ENCODE results near the gene ANKRD33B. TPM values are rescaled to one million over a fixed set of nuclear protein-coding genes. Genes with fewer than 3 reads are reported as not detected.

Gene ANKRD33B
- total and polyA plus RNA-seq, 9 of the 15 experiments (the other 6 are each of a cell fraction or from before 2014, with no cell fraction given): 0.10 to 1.7 (median 0.40) TPM

DNA sequence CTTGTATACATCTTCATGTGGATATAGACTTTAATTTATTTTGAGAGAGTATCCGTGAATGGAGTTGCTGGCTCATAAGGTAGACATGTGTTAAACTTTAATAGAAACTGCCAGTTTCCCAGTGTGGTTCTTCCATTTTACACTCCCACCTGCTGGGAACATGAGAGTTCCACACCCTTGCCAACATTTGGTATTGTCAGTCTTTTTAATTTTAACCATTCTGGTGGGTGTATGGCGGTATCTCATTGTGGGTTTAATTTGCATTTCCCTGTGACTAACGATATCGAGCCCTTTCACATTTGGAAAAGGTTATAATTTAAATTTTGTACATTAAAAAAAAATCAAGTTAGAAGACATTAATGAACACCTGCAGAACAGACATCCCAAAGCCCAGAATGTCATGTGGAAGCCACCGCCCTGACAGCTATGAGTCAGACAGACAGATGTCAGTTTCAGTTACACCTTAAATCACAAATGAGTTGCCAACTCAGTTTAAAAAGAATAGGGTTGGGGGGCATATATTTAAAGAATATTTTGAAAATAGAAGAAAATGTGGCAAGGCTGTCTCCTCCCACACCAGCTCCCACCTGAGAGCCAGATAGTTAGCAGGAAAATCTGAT is 36.9 kb downstream of the ANKRD33B start (continued):
- TF ChIP-seq MYNN (IDR thresholded peaks at IDR 0.05) (no peak), MYNN (CRISPR knock-in tag; IDR thresholded peaks at IDR 0.05) (no peak), NR4A1 (CRISPR knock-in tag; IDR thresholded peaks at IDR 0.05) (no peak), NR4A1 (tag; IDR thresholded peaks at IDR 0.05) (no peak), FOXJ3 (CRISPR knock-in tag; IDR thresholded peaks at IDR 0.05) (no peak), FOSL1 (tag; conservative IDR thresholded peaks at IDR 0.05) (peak; percentile 69), FOXM1 (IDR thresholded peaks at IDR 0.05; ENCODE audit: low read depth) (0 out of 2 replicates have a peak, but pooled peaks have one; percentile 12), FOXM1 (CRISPR knock-in tag; IDR thresholded peaks at IDR 0.05; ENCODE audit: low read depth) (no peak), ARNT (IDR thresholded peaks at IDR 0.05) (no peak), NELFE (IDR thresholded peaks at IDR 0.05; ENCODE audit: insufficient read depth, insufficient read length) (no peak), ZNF699 (CRISPR knock-in tag; IDR thresholded peaks at IDR 0.05; ENCODE audit: insufficient replicate concordance) (no peak), MEIS2 (IDR thresholded peaks at IDR 0.05; ENCODE audit: partially characterized antibody) (peak; percentile 87)
- TF ChIP-seq, protein P1, sequence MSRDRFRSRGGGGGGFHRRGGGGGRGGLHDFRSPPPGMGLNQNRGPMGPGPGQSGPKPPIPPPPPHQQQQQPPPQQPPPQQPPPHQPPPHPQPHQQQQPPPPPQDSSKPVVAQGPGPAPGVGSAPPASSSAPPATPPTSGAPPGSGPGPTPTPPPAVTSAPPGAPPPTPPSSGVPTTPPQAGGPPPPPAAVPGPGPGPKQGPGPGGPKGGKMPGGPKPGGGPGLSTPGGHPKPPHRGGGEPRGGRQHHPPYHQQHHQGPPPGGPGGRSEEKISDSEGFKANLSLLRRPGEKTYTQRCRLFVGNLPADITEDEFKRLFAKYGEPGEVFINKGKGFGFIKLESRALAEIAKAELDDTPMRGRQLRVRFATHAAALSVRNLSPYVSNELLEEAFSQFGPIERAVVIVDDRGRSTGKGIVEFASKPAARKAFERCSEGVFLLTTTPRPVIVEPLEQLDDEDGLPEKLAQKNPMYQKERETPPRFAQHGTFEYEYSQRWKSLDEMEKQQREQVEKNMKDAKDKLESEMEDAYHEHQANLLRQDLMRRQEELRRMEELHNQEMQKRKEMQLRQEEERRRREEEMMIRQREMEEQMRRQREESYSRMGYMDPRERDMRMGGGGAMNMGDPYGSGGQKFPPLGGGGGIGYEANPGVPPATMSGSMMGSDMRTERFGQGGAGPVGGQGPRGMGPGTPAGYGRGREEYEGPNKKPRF (IDR thresholded peaks at IDR 0.05; ENCODE audit: low read depth, low read length): no peak
- TF ChIP-seq, protein P2, sequence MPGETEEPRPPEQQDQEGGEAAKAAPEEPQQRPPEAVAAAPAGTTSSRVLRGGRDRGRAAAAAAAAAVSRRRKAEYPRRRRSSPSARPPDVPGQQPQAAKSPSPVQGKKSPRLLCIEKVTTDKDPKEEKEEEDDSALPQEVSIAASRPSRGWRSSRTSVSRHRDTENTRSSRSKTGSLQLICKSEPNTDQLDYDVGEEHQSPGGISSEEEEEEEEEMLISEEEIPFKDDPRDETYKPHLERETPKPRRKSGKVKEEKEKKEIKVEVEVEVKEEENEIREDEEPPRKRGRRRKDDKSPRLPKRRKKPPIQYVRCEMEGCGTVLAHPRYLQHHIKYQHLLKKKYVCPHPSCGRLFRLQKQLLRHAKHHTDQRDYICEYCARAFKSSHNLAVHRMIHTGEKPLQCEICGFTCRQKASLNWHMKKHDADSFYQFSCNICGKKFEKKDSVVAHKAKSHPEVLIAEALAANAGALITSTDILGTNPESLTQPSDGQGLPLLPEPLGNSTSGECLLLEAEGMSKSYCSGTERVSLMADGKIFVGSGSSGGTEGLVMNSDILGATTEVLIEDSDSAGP (CRISPR knock-in tag; IDR thresholded peaks at IDR 0.05): no peak
- TF ChIP-seq, protein P3, sequence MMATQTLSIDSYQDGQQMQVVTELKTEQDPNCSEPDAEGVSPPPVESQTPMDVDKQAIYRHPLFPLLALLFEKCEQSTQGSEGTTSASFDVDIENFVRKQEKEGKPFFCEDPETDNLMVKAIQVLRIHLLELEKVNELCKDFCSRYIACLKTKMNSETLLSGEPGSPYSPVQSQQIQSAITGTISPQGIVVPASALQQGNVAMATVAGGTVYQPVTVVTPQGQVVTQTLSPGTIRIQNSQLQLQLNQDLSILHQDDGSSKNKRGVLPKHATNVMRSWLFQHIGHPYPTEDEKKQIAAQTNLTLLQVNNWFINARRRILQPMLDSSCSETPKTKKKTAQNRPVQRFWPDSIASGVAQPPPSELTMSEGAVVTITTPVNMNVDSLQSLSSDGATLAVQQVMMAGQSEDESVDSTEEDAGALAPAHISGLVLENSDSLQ (IDR thresholded peaks at IDR 0.05): peak; percentile 83
- TF ChIP-seq, protein P4, sequence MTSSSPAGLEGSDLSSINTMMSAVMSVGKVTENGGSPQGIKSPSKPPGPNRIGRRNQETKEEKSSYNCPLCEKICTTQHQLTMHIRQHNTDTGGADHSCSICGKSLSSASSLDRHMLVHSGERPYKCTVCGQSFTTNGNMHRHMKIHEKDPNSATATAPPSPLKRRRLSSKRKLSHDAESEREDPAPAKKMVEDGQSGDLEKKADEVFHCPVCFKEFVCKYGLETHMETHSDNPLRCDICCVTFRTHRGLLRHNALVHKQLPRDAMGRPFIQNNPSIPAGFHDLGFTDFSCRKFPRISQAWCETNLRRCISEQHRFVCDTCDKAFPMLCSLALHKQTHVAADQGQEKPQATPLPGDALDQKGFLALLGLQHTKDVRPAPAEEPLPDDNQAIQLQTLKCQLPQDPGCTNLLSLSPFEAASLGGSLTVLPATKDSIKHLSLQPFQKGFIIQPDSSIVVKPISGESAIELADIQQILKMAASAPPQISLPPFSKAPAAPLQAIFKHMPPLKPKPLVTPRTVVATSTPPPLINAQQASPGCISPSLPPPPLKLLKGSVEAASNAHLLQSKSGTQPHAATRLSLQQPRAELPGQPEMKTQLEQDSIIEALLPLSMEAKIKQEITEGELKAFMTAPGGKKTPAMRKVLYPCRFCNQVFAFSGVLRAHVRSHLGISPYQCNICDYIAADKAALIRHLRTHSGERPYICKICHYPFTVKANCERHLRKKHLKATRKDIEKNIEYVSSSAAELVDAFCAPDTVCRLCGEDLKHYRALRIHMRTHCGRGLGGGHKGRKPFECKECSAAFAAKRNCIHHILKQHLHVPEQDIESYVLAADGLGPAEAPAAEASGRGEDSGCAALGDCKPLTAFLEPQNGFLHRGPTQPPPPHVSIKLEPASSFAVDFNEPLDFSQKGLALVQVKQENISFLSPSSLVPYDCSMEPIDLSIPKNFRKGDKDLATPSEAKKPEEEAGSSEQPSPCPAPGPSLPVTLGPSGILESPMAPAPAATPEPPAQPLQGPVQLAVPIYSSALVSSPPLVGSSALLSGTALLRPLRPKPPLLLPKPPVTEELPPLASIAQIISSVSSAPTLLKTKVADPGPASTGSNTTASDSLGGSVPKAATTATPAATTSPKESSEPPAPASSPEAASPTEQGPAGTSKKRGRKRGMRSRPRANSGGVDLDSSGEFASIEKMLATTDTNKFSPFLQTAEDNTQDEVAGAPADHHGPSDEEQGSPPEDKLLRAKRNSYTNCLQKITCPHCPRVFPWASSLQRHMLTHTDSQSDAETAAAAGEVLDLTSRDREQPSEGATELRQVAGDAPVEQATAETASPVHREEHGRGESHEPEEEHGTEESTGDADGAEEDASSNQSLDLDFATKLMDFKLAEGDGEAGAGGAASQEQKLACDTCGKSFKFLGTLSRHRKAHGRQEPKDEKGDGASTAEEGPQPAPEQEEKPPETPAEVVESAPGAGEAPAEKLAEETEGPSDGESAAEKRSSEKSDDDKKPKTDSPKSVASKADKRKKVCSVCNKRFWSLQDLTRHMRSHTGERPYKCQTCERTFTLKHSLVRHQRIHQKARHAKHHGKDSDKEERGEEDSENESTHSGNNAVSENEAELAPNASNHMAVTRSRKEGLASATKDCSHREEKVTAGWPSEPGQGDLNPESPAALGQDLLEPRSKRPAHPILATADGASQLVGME (CRISPR knock-in tag; IDR thresholded peaks at IDR 0.05): no peak
- TF ChIP-seq, protein P5, sequence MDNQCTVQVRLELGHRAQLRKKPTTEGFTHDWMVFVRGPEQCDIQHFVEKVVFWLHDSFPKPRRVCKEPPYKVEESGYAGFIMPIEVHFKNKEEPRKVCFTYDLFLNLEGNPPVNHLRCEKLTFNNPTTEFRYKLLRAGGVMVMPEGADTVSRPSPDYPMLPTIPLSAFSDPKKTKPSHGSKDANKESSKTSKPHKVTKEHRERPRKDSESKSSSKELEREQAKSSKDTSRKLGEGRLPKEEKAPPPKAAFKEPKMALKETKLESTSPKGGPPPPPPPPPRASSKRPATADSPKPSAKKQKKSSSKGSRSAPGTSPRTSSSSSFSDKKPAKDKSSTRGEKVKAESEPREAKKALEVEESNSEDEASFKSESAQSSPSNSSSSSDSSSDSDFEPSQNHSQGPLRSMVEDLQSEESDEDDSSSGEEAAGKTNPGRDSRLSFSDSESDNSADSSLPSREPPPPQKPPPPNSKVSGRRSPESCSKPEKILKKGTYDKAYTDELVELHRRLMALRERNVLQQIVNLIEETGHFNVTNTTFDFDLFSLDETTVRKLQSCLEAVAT (IDR thresholded peaks at IDR 0.05): no peak

All from K562 (cell line).